ENCODE results near the gene FADS6. TPM values are rescaled to one million over a fixed set of nuclear protein-coding genes. Genes with fewer than 3 reads are reported as not detected.
A peak's percentile ranks its signal among the peaks of the same experiment; 100 is the strongest.

Gene FADS6
- total and polyA plus RNA-seq, 2 of the 13 experiments (the other 11 are each of a cell fraction or from before 2014, with no cell fraction given), result 0.11 TPM

GRCh38 chr17:74936470-74936799 lies 43.0 kb upstream of the FADS6 start:
- Histone ChIP-seq H3K4me3 (replicated peaks in 1 of 3; ENCODE audit: insufficient read depth in 1 of 3, low read depth in 2 of 3, low read length in 3 of 3) (no peak overlapping the region), H3K27me3 (ENCODE audit: control insufficient read depth in 1 of 2, insufficient read depth in 2 of 2, low read length in 2 of 2) (peaks cover 20 to 91% of the 10 kb centered on the region in 2 experiments), H3K36me3 (replicated peaks in 1 of 2; ENCODE audit: control insufficient read depth in 1 of 2, insufficient read depth in 2 of 2, low read length in 2 of 2) (no peaks in the 10 kb centered on the region), H4K20me1 (ENCODE audit: insufficient read depth, low read length) (no peaks in the 10 kb centered on the region), H3K4me2 (ENCODE audit: low read depth, low read length) (no peak overlapping the region), H3K4me1 (ENCODE audit: insufficient read depth, low read length) (no peaks in the 10 kb centered on the region), H3K79me2 (ENCODE audit: insufficient read depth, low read length) (no peaks in the 10 kb centered on the region), H2AFZ (ENCODE audit: low read length) (no peak overlapping the region), H3K9ac (ENCODE audit: insufficient read depth, low read depth, low read length) (no peak overlapping the region), H3K27ac (ENCODE audit: extremely low read length, insufficient read depth, low read length) (no peak overlapping the region), H3K9me3 (ENCODE audit: low read length) (no peaks in the 10 kb centered on the region)
- ChIA-PET CTCF (ENCODE audit: low intra/inter-chr PET ratio, low total read pairs) (no interaction called here), POLR2A (no interaction called here)
- no peak for FAIRE-seq
- 18% methylated on average over 8 of the region's 12 CpGs for WGBS (ENCODE audit: low lambda C conversion rate)
- in situ Hi-C loops (cut with HindIII; ENCODE audit: extremely low pct_ligation_motif_present, low pct_unique_long_range_greater_than_20kb), result no loop called here
- ATAC-seq, result no peak
- DNase-seq (ENCODE audit: low spot score), result no peak
- intact Hi-C loops (cut with micrococcal nuclease; ENCODE audit: unreplicated experiment), result no loop called here
- TF ChIP-seq ZNF431 (CRISPR knock-in tag; IDR thresholded peaks at IDR 0.05; ENCODE audit: borderline replicate concordance, low read depth), result no peak
- no peak for TF ChIP-seq RFXAP (CRISPR knock-in tag; IDR thresholded peaks at IDR 0.05; ENCODE audit: borderline replicate concordance)
- TF ChIP-seq CTCF (CRISPR knock-in tag; IDR thresholded peaks at IDR 0.05), result 0 out of 2 replicates have a peak, but pooled peaks have one; percentile 4
- BruUV-seq (replicated peaks), result no TSS peak

- WGBS (ENCODE audit: low lambda C conversion rate), result 16% methylated on average over 32 of the region's 78 CpGs
- Histone ChIP-seq H3K27me3 (ENCODE audit: control insufficient read depth in 1 of 2, insufficient read depth in 2 of 2, low read length in 2 of 2) (peaks cover 18 to 91% of the 10 kb centered on the region in 2 experiments), H3K4me3 (replicated peaks in 1 of 3; ENCODE audit: insufficient read depth in 1 of 3, low read depth in 2 of 3, low read length in 3 of 3) (peak within 1 kb of the TSS in 1 of 3 experiments; percentile 7; a peak in 1 of 6 replicates), H2AFZ (ENCODE audit: low read length) (no peak within 1 kb of the TSS), H3K79me2 (ENCODE audit: insufficient read depth, low read length) (no peaks in the 10 kb centered on the region), H3K9ac (ENCODE audit: insufficient read depth, low read depth, low read length) (no peak within 1 kb of the TSS), H3K9me3 (ENCODE audit: low read length) (no peaks in the 10 kb centered on the region), H3K36me3 (replicated peaks in 1 of 2; ENCODE audit: control insufficient read depth in 1 of 2, insufficient read depth in 2 of 2, low read length in 2 of 2) (no peaks in the 10 kb centered on the region), H3K4me2 (ENCODE audit: low read depth, low read length) (0 out of 2 replicates have a peak within 1 kb of the TSS, but pooled peaks have one; percentile 13), H4K20me1 (ENCODE audit: insufficient read depth, low read length) (no peaks in the 10 kb centered on the region), H3K4me1 (ENCODE audit: insufficient read depth, low read length) (no peaks in the 10 kb centered on the region), H3K27ac (ENCODE audit: extremely low read length, insufficient read depth, low read length) (no peak within 1 kb of the TSS)
- POLR2A ChIA-PET, result no interaction called here
- FAIRE-seq (no peak), ATAC-seq (peak; percentile 48), DNase-seq (ENCODE audit: low spot score) (no peak)
- CTCF ChIA-PET (ENCODE audit: low intra/inter-chr PET ratio, low total read pairs), result no interaction called here
- no TSS peak for BruUV-seq (replicated peaks)
- in situ Hi-C loops (cut with HindIII; ENCODE audit: extremely low pct_ligation_motif_present, low pct_unique_long_range_greater_than_20kb), result no loop called here
- intact Hi-C loops (cut with micrococcal nuclease; ENCODE audit: unreplicated experiment), result no loop called here
- 0 out of 2 replicates have a peak, but pooled peaks have one; percentile 9 for TF ChIP-seq DZIP1 (CRISPR knock-in tag; IDR thresholded peaks at IDR 0.05)
- TF ChIP-seq ZNF703 (CRISPR knock-in tag; IDR thresholded peaks at IDR 0.05; ENCODE audit: borderline replicate concordance), result 0 out of 2 replicates have a peak, but pooled peaks have one; percentile 37
- no peak for TF ChIP-seq ELF4 (CRISPR knock-in tag; IDR thresholded peaks at IDR 0.05; ENCODE audit: borderline replicate concordance)
- no peak for TF ChIP-seq ZNF644 (CRISPR knock-in tag; IDR thresholded peaks at IDR 0.05; ENCODE audit: low read depth)
- TF ChIP-seq MLXIP (CRISPR knock-in tag; IDR thresholded peaks at IDR 0.05; ENCODE audit: borderline replicate concordance), result no peak
- TF ChIP-seq PITX1 (CRISPR knock-in tag; IDR thresholded peaks at IDR 0.05), result peak; percentile 71; the same call in 1 of the 2 replicates
These were observed 42.4 kb upstream of the FADS6 start, which contains the start of gene OTOP3 for GRCh38 chr17:74935585-74936469. TSS of gene OTOP3 (plus strand) at chr17:74935898. CDS start at chr17:74935922, 24 bp downstream.
